Neural cell (in vitro differentiated cells): ENCODE results near the gene PTCH2. TPM values are rescaled to one million over a fixed set of nuclear protein-coding genes. Genes with fewer than 3 reads are reported as not detected.
"Not testable (repeated sequence)": the region's sequence is repeated elsewhere in the genome, so short reads cannot be mapped to it uniquely, and the experiment has no call there.

Experiments
- H2AFZ ChIP-seq: fragments of 200-600, 300-800 bp; sonication (generic), shearing (Covaris generic); 2 replicates; pipeline ENCODE4 v1.6.0; 2014; ENCODE audit warnings: low read depth, mild to moderate bottlenecking, antibody characterized with exemption, low read length, moderate library complexity
- H3F3A ChIP-seq: fragments of 200-600 bp; shearing (Covaris generic); 2 replicates; pipeline ENCODE4 v1.6.1; 2016; ENCODE audit warnings: mild to moderate bottlenecking, moderate library complexity, mixed read lengths, antibody characterized with exemption, low read length; ENCODE audit not compliant: insufficient read depth, poor library complexity, severe bottlenecking
- H3K27ac ChIP-seq: fragments of 200-600, 300-800 bp; sonication (generic), shearing (Covaris generic); 2 replicates; pipeline ENCODE4 v1.5.1; 2014; ENCODE audit warnings: mild to moderate bottlenecking, low read length, moderate library complexity
- H3K27me3 ChIP-seq: fragments of 300-800, 200-600 bp; sonication (generic), shearing (Covaris generic); 2 replicates; pipeline ENCODE4 v1.6.0; 2014; ENCODE audit warnings: mild to moderate bottlenecking, low read depth, low read length, moderate library complexity; ENCODE audit not compliant: insufficient read depth
- H3K36me3 ChIP-seq: fragments of 300-800, 200-600 bp; sonication (generic), shearing (Covaris generic); 2 replicates; pipeline ENCODE4 v1.5.1; 2014; ENCODE audit warnings: mild to moderate bottlenecking, antibody characterized with exemption, low read length, moderate library complexity; ENCODE audit not compliant: insufficient read depth
- H3K4me2 ChIP-seq: fragments of 300-800, 200-600 bp; sonication (generic), shearing (Covaris generic); 2 replicates; pipeline ENCODE4 v1.6.0; 2014; ENCODE audit warnings: mild to moderate bottlenecking, low read length
- H3K4me3 ChIP-seq: fragments of 300-800, 200-600 bp; sonication (generic), shearing (Covaris generic); 2 replicates; pipeline ENCODE4 v1.5.1; 2014; ENCODE audit warnings: mild to moderate bottlenecking, low read length, moderate library complexity
- H3K79me2 ChIP-seq: fragments of 200-600 bp; shearing (Covaris generic); replicated peaks from 2 replicates; pipeline ENCODE4 v1.6.0; 2014; ENCODE audit warnings: mild to moderate bottlenecking, low read length, moderate library complexity; ENCODE audit not compliant: insufficient read depth
- H3K9ac ChIP-seq: fragments of 300-800, 200-600 bp; sonication (generic), shearing (Covaris generic); 2 replicates; pipeline ENCODE4 v1.6.1; 2016; ENCODE audit warnings: mild to moderate bottlenecking, low read length, mixed read lengths
- H3K9me2 ChIP-seq: fragments of 200-600 bp; shearing (Covaris generic); 2 replicates; pipeline ENCODE4 v1.6.1; 2016; ENCODE audit warnings: mild to moderate bottlenecking, low read length, mixed read lengths; ENCODE audit not compliant: insufficient read depth
- H3K9me3 ChIP-seq: fragments of 200-600, 300-800 bp; sonication (generic), shearing (Covaris generic); 2 replicates; pipeline ENCODE4 v1.6.1; 2016; ENCODE audit warnings: mild to moderate bottlenecking, mixed run types, low read length, moderate library complexity, mixed read lengths
- H4K20me1 ChIP-seq: fragments of 200-600 bp; shearing (Covaris generic); 2 replicates; pipeline ENCODE4 v1.6.1; 2016; ENCODE audit warnings: mild to moderate bottlenecking, mixed run types; ENCODE audit not compliant: insufficient read depth
- CTCF ChIP-seq: fragments of 450-650 bp; IDR thresholded peaks from 2 replicates; pipeline ENCODE4 v1.5.1; 2014; ENCODE audit warnings: antibody characterized with exemption, mild to moderate bottlenecking, moderate library complexity; ENCODE audit not compliant: poor library complexity, severe bottlenecking
- EP300 ChIP-seq: fragments of 450-650 bp; conservative IDR thresholded peaks from 2 replicates; pipeline ENCODE4 v1.6.1; 2014; ENCODE audit warnings: antibody characterized with exemption, mild to moderate bottlenecking, moderate library complexity; ENCODE audit not compliant: poor library complexity, severe bottlenecking
- EZH2 ChIP-seq: fragments of 200-600, 300-800 bp; shearing (Covaris generic), sonication (generic); IDR thresholded peaks from 2 replicates; pipeline ENCODE4 v1.6.1; 2014; ENCODE audit warnings: antibody characterized with exemption, low read length, borderline replicate concordance, mild to moderate bottlenecking; ENCODE audit not compliant: insufficient read depth, poor library complexity, severe bottlenecking
- MXI1 ChIP-seq: fragments of 450-650 bp; conservative IDR thresholded peaks from 2 replicates; pipeline ENCODE4 v1.6.1; 2014; ENCODE audit warnings: antibody characterized with exemption, mild to moderate bottlenecking; ENCODE audit not compliant: poor library complexity, severe bottlenecking
- POLR2AphosphoS5 ChIP-seq: IDR thresholded peaks from 2 replicates; pipeline ENCODE4 v1.6.1; 2012
- RAD21 ChIP-seq: fragments of 450-650 bp; conservative IDR thresholded peaks from 2 replicates; pipeline ENCODE4 v1.6.1; 2014; ENCODE audit warnings: antibody characterized with exemption, mild to moderate bottlenecking, moderate library complexity
- SMC3 ChIP-seq: fragments of 450-650 bp; conservative IDR thresholded peaks from 2 replicates; pipeline ENCODE4 v1.6.1; 2014; ENCODE audit warnings: antibody characterized with exemption, mild to moderate bottlenecking, moderate library complexity; ENCODE audit not compliant: poor library complexity
- TAF1 ChIP-seq: IDR thresholded peaks from 2 replicates; pipeline ENCODE4 v1.6.1; 2012; ENCODE audit warnings: low read depth
- polyA plus RNA-seq: library from polyadenylated mRNA; depleted of rRNA; stranded (reverse); fragments of >200 nt; gene quantifications from 2 replicates; pipeline ENCODE4 v1.2.3, GENCODE V29; 2014
- TF ChIP-seq, protein P1 (sequence below): IDR thresholded peaks from 2 replicates; pipeline ENCODE4 v1.6.1; 2012; ENCODE audit warnings: borderline replicate concordance

The PTCH2 gene
- polyA plus RNA-seq, 1 donor from 2014 or later = 1.3 TPM

DNA sequence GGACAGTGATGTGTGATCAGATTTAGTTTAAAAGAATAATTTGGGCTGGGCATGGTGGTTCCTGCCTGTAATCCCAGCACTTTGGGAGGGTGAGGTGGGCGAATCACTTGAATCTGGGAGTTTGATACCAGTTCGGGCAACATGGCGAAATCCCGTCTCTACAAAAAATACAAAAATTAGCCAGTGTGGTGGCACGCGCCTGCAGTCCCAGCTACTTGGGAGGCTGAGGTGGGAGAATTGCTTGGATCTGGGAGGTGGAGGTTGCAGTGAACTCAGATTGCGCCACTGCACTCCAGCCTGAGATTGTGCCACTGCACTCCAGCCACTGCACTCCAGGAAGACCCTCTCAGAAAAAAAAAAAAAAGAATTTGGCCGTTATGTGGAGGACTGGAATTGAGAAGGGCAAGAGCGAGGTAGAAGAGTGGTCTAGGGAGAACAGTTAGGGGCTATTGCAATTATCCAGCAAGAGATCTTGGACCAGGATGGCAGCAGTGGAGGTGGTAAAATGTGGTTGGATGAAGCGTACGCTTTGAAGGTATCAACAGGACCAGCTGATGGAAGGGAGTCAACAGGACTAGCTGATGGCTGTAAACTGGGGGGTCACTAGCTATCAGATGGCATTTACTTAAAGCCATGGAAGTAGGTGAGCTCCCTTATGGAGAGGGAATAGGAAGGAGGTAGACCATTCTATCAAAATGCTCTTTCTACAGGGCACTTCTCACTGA lies 25.1 kb downstream of the PTCH2 start:
- Histone ChIP-seq H2AFZ (no peak overlapping the region), H3K27me3 (peaks cover 15% of the 10 kb centered on the region), H3K36me3 (no peaks in the 10 kb centered on the region), H3K4me2 (no peak overlapping the region), H3K79me2 (no peaks in the 10 kb centered on the region), H3K27ac (no peak overlapping the region), H3F3A (no peaks in the 10 kb centered on the region), H3K9me2 (no peaks in the 10 kb centered on the region), H3K4me3 (no peak overlapping the region), H4K20me1 (no peaks in the 10 kb centered on the region), H3K9ac (no peak overlapping the region), H3K9me3 (peaks cover 2% of the 10 kb centered on the region)
- TF ChIP-seq MXI1 = no peak
- TF ChIP-seq EP300 = no peak
- no peak for TF ChIP-seq TAF1
- no peak for TF ChIP-seq CTCF
- TF ChIP-seq RAD21 = no peak
- no peak for TF ChIP-seq SMC3
- no peak for TF ChIP-seq POLR2AphosphoS5
- TF ChIP-seq, protein P1, sequence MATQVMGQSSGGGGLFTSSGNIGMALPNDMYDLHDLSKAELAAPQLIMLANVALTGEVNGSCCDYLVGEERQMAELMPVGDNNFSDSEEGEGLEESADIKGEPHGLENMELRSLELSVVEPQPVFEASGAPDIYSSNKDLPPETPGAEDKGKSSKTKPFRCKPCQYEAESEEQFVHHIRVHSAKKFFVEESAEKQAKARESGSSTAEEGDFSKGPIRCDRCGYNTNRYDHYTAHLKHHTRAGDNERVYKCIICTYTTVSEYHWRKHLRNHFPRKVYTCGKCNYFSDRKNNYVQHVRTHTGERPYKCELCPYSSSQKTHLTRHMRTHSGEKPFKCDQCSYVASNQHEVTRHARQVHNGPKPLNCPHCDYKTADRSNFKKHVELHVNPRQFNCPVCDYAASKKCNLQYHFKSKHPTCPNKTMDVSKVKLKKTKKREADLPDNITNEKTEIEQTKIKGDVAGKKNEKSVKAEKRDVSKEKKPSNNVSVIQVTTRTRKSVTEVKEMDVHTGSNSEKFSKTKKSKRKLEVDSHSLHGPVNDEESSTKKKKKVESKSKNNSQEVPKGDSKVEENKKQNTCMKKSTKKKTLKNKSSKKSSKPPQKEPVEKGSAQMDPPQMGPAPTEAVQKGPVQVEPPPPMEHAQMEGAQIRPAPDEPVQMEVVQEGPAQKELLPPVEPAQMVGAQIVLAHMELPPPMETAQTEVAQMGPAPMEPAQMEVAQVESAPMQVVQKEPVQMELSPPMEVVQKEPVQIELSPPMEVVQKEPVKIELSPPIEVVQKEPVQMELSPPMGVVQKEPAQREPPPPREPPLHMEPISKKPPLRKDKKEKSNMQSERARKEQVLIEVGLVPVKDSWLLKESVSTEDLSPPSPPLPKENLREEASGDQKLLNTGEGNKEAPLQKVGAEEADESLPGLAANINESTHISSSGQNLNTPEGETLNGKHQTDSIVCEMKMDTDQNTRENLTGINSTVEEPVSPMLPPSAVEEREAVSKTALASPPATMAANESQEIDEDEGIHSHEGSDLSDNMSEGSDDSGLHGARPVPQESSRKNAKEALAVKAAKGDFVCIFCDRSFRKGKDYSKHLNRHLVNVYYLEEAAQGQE = no peak

DNA sequence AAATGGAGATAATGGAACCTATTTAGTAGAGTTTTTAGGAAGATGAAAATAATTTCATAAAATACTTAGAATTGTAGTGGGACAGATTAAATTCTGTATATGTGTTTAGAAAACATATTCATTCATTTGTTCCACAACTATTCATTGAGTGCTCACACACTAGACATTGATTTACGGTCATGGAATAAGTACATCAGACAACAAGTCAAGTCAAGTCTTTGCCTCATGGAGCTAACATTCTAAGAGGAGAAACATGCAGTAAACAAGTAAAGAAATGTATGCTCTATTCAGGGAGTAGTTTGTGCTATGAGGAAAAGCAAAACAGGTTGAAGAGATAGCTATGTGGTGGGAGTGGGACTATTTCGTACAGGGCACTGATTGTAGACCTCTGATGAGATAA lies 25.7 kb downstream of the PTCH2 start:
- Histone ChIP-seq H4K20me1 (no peaks in the 10 kb centered on the region), H3K79me2 (no peaks in the 10 kb centered on the region), H3K27ac (no peak overlapping the region), H3K9me3 (peaks cover 2% of the 10 kb centered on the region), H3K9ac (no peak overlapping the region), H3K36me3 (no peaks in the 10 kb centered on the region), H3K27me3 (peaks cover 15% of the 10 kb centered on the region), H3F3A (no peaks in the 10 kb centered on the region), H3K4me2 (no peak overlapping the region), H3K9me2 (no peaks in the 10 kb centered on the region), H2AFZ (no peak overlapping the region), H3K4me3 (no peak overlapping the region)
- TF ChIP-seq SMC3 (no peak), POLR2AphosphoS5 (no peak), EZH2 (no peak), RAD21 (no peak), EP300 (no peak), TAF1 (no peak), MXI1 (no peak), CTCF (no peak)
- TF ChIP-seq, protein P1 = no peak

DNA sequence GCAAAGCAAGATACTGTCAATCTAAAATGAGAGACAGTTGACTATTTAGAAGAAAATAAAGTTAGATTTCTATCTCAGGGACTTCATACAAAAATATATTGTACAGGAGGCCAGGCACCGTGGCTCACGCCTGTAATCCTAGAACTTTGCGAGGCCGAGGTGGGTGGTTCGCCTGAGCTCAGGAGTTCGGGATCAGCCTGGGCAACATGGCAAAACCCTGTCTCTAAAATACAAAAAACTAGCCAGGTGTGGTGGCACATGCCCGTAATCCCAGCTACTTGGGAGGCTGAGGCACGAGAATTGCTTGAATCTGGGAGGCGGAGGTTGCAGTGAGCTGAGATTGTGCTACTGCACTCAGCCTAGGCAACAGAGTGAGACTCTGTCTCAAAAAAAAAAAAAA lies 27.1 kb downstream of the PTCH2 start:
- not testable (repeated sequence) for H3K4me2 ChIP-seq, H3K9ac ChIP-seq, H3F3A ChIP-seq, H3K79me2 ChIP-seq, H3K4me3 ChIP-seq, H3K9me3 ChIP-seq, H3K27ac ChIP-seq, H3K36me3 ChIP-seq, H2AFZ ChIP-seq, H3K9me2 ChIP-seq, H4K20me1 ChIP-seq
- H3K27me3 ChIP-seq = peaks cover 15% of the 10 kb centered on the region
